ENCODE data around the gene BSPH1. TPM values are rescaled to one million over a fixed set of nuclear protein-coding genes. Genes with fewer than 3 reads are reported as not detected.

BSPH1 gene
- polyA plus RNA-seq, 4 donors: not detected

- DNase-seq: no peak
- 90 to 91% (median 91%) methylated on average over 11 of the region's 11 CpGs for WGBS, 3 donors
- no peaks in the 10 kb centered on the region for H3K36me3 ChIP-seq (ENCODE audit: control insufficient read depth in 3 of 3, insufficient read depth in 2 of 3, low read depth in 1 of 3, low read length in 3 of 3)
Measured at GRCh38 chr19:48010932-48011758, 19.2 kb upstream of the BSPH1 start.

DNA sequence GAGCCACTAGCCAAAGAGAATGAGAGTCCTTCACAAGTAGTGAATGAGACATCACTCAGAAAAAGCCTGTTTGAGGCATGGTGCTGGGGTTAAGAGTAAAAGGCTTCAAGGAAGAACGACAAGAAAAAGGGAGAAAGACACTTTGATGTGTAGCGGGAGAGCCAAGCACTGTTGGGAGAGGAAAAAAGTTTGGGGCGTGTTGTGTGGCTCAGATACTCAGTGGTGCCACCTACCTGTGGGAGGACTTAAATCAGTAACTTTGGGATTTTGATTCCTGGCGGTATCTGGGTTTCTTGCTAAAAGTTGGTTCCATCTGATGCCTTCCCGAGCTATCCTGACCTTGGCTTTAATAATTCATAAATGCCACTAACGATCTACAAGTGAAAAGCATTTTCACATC is 14.8 kb upstream of the BSPH1 start:
- peaks cover 0 to 6% (median 0%) of the 10 kb centered on the region in 3 donors for H3K27me3 ChIP-seq (ENCODE audit: control insufficient read depth in 3 of 3, insufficient read depth in 3 of 3, low read length in 3 of 3)
- no peaks in the 10 kb centered on the region for H3K4me1 ChIP-seq (ENCODE audit: control insufficient read depth in 3 of 3, insufficient read depth in 2 of 3, low read depth in 1 of 3, low read length in 2 of 3)
- FAIRE-seq (no peak), DNase-seq (no peak)
- H3K9me3 ChIP-seq (ENCODE audit: control insufficient read depth in 2 of 2, insufficient read depth in 1 of 2, low read depth in 1 of 2, low read length in 1 of 2): no peaks in the 10 kb centered on the region
- no peak overlapping the region for H3K4me3 ChIP-seq (ENCODE audit: low read depth in 1 of 3, low read length in 3 of 3)
- no peak overlapping the region for H3K27ac ChIP-seq (ENCODE audit: low read depth in 1 of 3, low read length in 2 of 3)
- WGBS, 3 donors: 81 to 86% (median 83%) methylated on average over 6 of the region's 6 CpGs
- H3K36me3 ChIP-seq (ENCODE audit: control insufficient read depth in 3 of 3, insufficient read depth in 2 of 3, low read depth in 1 of 3, low read length in 3 of 3): no peaks in the 10 kb centered on the region

More at GRCh38 chr19:48010932-48011758, 19.2 kb upstream of the BSPH1 start:
- Histone ChIP-seq H3K9me3 (ENCODE audit: control insufficient read depth in 2 of 2, insufficient read depth in 1 of 2, low read depth in 1 of 2, low read length in 1 of 2) (peaks cover 0 to 3% of the 10 kb centered on the region in 2 donors), H3K27ac (ENCODE audit: low read depth in 1 of 3, low read length in 2 of 3) (no peak overlapping the region), H3K27me3 (ENCODE audit: control insufficient read depth in 3 of 3, insufficient read depth in 3 of 3, low read length in 3 of 3) (peaks cover 0 to 8% (median 0%) of the 10 kb centered on the region in 3 donors), H3K4me1 (ENCODE audit: control insufficient read depth in 3 of 3, insufficient read depth in 2 of 3, low read depth in 1 of 3, low read length in 2 of 3) (no peaks in the 10 kb centered on the region), H3K4me3 (ENCODE audit: low read depth in 1 of 3, low read length in 3 of 3) (no peak overlapping the region)
- no peak for FAIRE-seq

GRCh38 chr19:48004236-48004635 is 12.3 kb upstream of the BSPH1 start:
- FAIRE-seq: no peak
- Histone ChIP-seq H3K4me3 (ENCODE audit: low read depth in 1 of 3, low read length in 3 of 3) (no peak overlapping the region), H3K9me3 (ENCODE audit: control insufficient read depth in 2 of 2, insufficient read depth in 1 of 2, low read depth in 1 of 2, low read length in 1 of 2) (peaks cover 0 to 3% of the 10 kb centered on the region in 2 donors), H3K36me3 (ENCODE audit: control insufficient read depth in 3 of 3, insufficient read depth in 2 of 3, low read depth in 1 of 3, low read length in 3 of 3) (no peaks in the 10 kb centered on the region), H3K4me1 (ENCODE audit: control insufficient read depth in 3 of 3, insufficient read depth in 2 of 3, low read depth in 1 of 3, low read length in 2 of 3) (no peaks in the 10 kb centered on the region), H3K27me3 (ENCODE audit: control insufficient read depth in 3 of 3, insufficient read depth in 3 of 3, low read length in 3 of 3) (peaks cover 0 to 6% (median 0%) of the 10 kb centered on the region in 3 donors), H3K27ac (ENCODE audit: low read depth in 1 of 3, low read length in 2 of 3) (no peak overlapping the region)
- DNase-seq: no peak
- 64 to 72% (median 70%) methylated on average over 6 of the region's 6 CpGs for WGBS, 3 donors

DNA sequence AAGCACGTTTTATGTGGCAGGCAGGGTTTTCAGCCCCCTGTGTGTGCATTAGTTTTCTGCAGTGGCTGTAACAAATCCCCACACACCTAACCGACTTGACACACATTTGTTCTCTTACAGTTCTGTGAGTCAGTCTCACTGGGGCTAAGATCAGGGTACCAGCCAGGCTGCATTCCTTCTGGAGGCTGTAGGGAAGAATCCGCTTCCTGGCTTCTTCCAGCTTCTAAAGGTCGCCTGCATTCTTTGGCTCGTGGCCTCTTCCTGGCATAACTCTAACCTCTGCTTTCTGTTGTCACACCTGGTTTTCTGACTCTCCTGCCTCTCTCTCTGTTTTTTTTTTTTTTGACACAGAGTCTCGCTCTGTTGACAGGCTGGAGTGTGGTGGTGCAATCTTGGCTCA is 8.9 kb upstream of the BSPH1 start:
- 66 to 77% (median 75%) methylated on average over 6 of the region's 6 CpGs for WGBS, 3 donors
- FAIRE-seq: no peak
- Histone ChIP-seq H3K36me3 (ENCODE audit: control insufficient read depth in 3 of 3, insufficient read depth in 2 of 3, low read depth in 1 of 3, low read length in 3 of 3) (no peaks in the 10 kb centered on the region), H3K4me3 (ENCODE audit: low read depth in 1 of 3, low read length in 3 of 3) (no peak overlapping the region), H3K27ac (ENCODE audit: low read depth in 1 of 3, low read length in 2 of 3) (no peak overlapping the region), H3K9me3 (ENCODE audit: control insufficient read depth in 2 of 2, insufficient read depth in 1 of 2, low read depth in 1 of 2, low read length in 1 of 2) (peaks cover 0 to 3% of the 10 kb centered on the region in 2 donors), H3K4me1 (ENCODE audit: control insufficient read depth in 3 of 3, insufficient read depth in 2 of 3, low read depth in 1 of 3, low read length in 2 of 3) (no peaks in the 10 kb centered on the region), H3K27me3 (ENCODE audit: control insufficient read depth in 3 of 3, insufficient read depth in 3 of 3, low read length in 3 of 3) (no peaks in the 10 kb centered on the region)
- no peak for DNase-seq

GRCh38 chr19:47998800-47999199 is 6.8 kb upstream of the BSPH1 start:
- Histone ChIP-seq H3K36me3 (ENCODE audit: control insufficient read depth in 3 of 3, insufficient read depth in 2 of 3, low read depth in 1 of 3, low read length in 3 of 3) (no peaks in the 10 kb centered on the region), H3K9me3 (ENCODE audit: control insufficient read depth in 2 of 2, insufficient read depth in 1 of 2, low read depth in 1 of 2, low read length in 1 of 2) (peaks cover 0 to 3% of the 10 kb centered on the region in 2 donors), H3K4me1 (ENCODE audit: control insufficient read depth in 3 of 3, insufficient read depth in 2 of 3, low read depth in 1 of 3, low read length in 2 of 3) (no peaks in the 10 kb centered on the region), H3K27ac (ENCODE audit: low read depth in 1 of 3, low read length in 2 of 3) (no peak overlapping the region), H3K27me3 (ENCODE audit: control insufficient read depth in 3 of 3, insufficient read depth in 3 of 3, low read length in 3 of 3) (no peaks in the 10 kb centered on the region), H3K4me3 (ENCODE audit: low read depth in 1 of 3, low read length in 3 of 3) (no peak overlapping the region)
- 87 to 91% (median 88%) methylated on average over 6 of the region's 6 CpGs for WGBS, 3 donors
- no peak for FAIRE-seq
- no peak for DNase-seq

DNA sequence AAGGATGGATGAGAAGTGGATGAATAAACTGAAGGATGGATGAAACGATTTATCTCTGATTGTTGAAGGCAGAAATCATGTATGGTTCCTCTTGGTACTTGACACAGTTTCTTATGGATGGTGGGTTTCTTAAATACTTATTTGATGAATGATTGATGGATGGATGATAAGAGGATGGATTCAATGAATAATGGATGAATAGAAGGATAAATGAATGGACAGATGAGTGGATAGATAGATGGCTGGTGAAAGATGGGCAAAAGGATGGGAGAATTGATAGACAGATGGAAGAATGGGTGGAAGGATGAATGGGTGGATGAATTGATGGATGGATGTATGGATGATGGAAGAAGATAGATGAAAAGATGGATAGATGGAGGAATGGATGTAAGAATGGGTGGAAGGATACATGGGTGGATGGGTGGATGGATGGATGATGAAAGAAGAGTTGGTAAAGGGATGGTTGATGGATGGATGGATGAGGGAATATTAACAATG is 4.3 kb upstream of the BSPH1 start:
- no peaks in the 10 kb centered on the region for H3K4me1 ChIP-seq (ENCODE audit: control insufficient read depth in 3 of 3, insufficient read depth in 2 of 3, low read depth in 1 of 3, low read length in 2 of 3)
- no peaks in the 10 kb centered on the region for H3K36me3 ChIP-seq (ENCODE audit: control insufficient read depth in 3 of 3, insufficient read depth in 2 of 3, low read depth in 1 of 3, low read length in 3 of 3)
- peaks cover 0 to 3% of the 10 kb centered on the region in 2 donors for H3K9me3 ChIP-seq (ENCODE audit: control insufficient read depth in 2 of 2, insufficient read depth in 1 of 2, low read depth in 1 of 2, low read length in 1 of 2)
- 60 to 76% (median 67%) methylated on average over 1 of the region's 1 CpG for WGBS, 3 donors
- no peak overlapping the region for H3K27ac ChIP-seq (ENCODE audit: low read depth in 1 of 3, low read length in 2 of 3)
- FAIRE-seq (no peak), DNase-seq (no peak)
- H3K27me3 ChIP-seq (ENCODE audit: control insufficient read depth in 3 of 3, insufficient read depth in 3 of 3, low read length in 3 of 3): peaks cover 0 to 2% (median 0%) of the 10 kb centered on the region in 3 donors
- no peak overlapping the region for H3K4me3 ChIP-seq (ENCODE audit: low read depth in 1 of 3, low read length in 3 of 3)

DNA sequence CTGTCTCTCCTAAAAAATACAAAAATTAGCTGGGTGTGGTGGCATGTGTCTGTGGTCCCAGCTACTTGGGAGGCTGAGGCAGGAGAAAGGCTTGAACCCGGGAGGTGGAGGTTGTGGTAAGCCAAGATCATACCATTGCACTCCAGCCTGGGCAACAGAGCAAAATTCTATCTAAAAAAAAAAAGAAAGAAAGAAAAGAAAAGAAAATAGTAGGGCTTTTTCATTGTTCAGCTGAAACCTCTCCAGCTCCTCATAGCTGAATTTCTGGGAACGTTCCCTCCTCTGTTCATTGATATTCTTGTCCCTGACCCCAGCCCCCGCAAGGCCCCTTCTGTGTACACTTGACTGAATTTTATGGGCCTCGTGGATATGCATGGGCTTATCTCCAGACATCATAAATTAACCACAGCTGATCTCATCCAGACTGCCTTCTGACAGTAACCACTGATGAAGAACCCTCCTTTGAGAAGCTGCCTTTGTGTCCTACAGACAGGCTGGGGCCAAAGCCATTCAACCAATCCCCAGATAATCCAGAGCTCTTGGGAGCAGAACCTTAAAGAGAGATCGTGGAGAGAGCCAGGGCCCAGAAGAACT is 2.3 kb upstream of the BSPH1 start, which contains the start of gene ELSPBP1:
TSS of gene ELSPBP1 (plus strand) at position 424 of the 594 bp plus-strand sequence. CDS start 14,036 bp downstream, outside the sequence.
- H3K4me1 ChIP-seq (ENCODE audit: control insufficient read depth in 3 of 3, insufficient read depth in 2 of 3, low read depth in 1 of 3, low read length in 2 of 3): no peaks in the 10 kb centered on the region
- peaks cover 0 to 6% (median 0%) of the 10 kb centered on the region in 3 donors for H3K27me3 ChIP-seq (ENCODE audit: control insufficient read depth in 3 of 3, insufficient read depth in 3 of 3, low read length in 3 of 3)
- H3K9me3 ChIP-seq (ENCODE audit: control insufficient read depth in 2 of 2, insufficient read depth in 1 of 2, low read depth in 1 of 2, low read length in 1 of 2): no peaks in the 10 kb centered on the region
- no peak for FAIRE-seq
- peak in 1 of 2 donors; percentile 5 for DNase-seq
- H3K4me3 ChIP-seq (ENCODE audit: low read depth in 1 of 3, low read length in 3 of 3): no peak within 1 kb of the TSS
- WGBS, 3 donors: 31 to 39% (median 35%) methylated on average over 5 of the region's 5 CpGs
- H3K27ac ChIP-seq (ENCODE audit: low read depth in 1 of 3, low read length in 2 of 3): no peak within 1 kb of the TSS
- no peaks in the 10 kb centered on the region for H3K36me3 ChIP-seq (ENCODE audit: control insufficient read depth in 3 of 3, insufficient read depth in 2 of 3, low read depth in 1 of 3, low read length in 3 of 3)

GRCh38 chr19:47991191-47991808 is 670 bp downstream of the BSPH1 start:
- H3K4me3 ChIP-seq (ENCODE audit: low read depth in 1 of 3, low read length in 3 of 3): no peak overlapping the region
- no peaks in the 10 kb centered on the region for H3K4me1 ChIP-seq (ENCODE audit: control insufficient read depth in 3 of 3, insufficient read depth in 2 of 3, low read depth in 1 of 3, low read length in 2 of 3)
- H3K9me3 ChIP-seq (ENCODE audit: control insufficient read depth in 2 of 2, insufficient read depth in 1 of 2, low read depth in 1 of 2, low read length in 1 of 2): no peaks in the 10 kb centered on the region
- no peak overlapping the region for H3K27ac ChIP-seq (ENCODE audit: low read depth in 1 of 3, low read length in 2 of 3)
- no peak for DNase-seq
- peaks cover 0 to 6% (median 0%) of the 10 kb centered on the region in 3 donors for H3K27me3 ChIP-seq (ENCODE audit: control insufficient read depth in 3 of 3, insufficient read depth in 3 of 3, low read length in 3 of 3)
- H3K36me3 ChIP-seq (ENCODE audit: control insufficient read depth in 3 of 3, insufficient read depth in 2 of 3, low read depth in 1 of 3, low read length in 3 of 3): no peaks in the 10 kb centered on the region
- FAIRE-seq: no peak
- WGBS, 3 donors: 44 to 56% (median 51%) methylated on average over 10 of the region's 10 CpGs

Data from small intestine (tissue), 7 donors.